Measurements from ENCODE around the gene TMEFF2. TPM values are rescaled to one million over a fixed set of nuclear protein-coding genes. Genes with fewer than 3 reads are reported as not detected.

TMEFF2 gene
- total RNA-seq, 2 experiments from 2014 or later: not detected

DNA sequence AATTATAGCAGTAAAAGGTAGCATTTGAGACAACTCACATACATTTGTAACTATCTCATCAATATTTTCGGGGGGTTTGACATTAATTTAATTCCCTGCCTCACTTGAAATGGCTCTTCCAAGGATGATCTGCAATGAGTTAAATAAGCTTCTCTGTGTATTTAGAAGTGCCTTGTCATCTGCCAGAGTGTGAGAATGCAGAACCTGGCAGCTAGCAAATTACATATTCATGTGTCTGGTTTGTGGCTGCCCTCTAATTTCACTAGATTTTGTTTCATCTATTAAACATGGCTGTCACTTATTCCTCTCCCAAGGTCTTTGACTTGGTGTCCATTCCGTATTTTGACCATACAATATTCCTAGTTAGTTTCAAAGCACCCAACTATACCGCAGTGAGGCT lies 189.5 kb downstream of the TMEFF2 start:
- intact Hi-C loops (cut with micrococcal nuclease; ENCODE audit: unreplicated experiment): no loop called here
- H2AFZ ChIP-seq (ENCODE audit: low read length): no peak overlapping the region
- no peaks in the 10 kb centered on the region for H3K9me2 ChIP-seq (ENCODE audit: insufficient read depth, low read length)
- no peaks in the 10 kb centered on the region for H3K4me1 ChIP-seq (ENCODE audit: insufficient read depth, low read length, poor library complexity, severe bottlenecking)
- no peak overlapping the region for H3K4me2 ChIP-seq (ENCODE audit: low read length)
- H3K27ac ChIP-seq (ENCODE audit: low read depth, low read length, poor library complexity, severe bottlenecking): no peak overlapping the region
- no peak overlapping the region for H3K4me3 ChIP-seq (ENCODE audit: low read depth, low read length, poor library complexity, severe bottlenecking)
- DNase-seq (ENCODE audit: low spot score): no peak
- POLR2A ChIA-PET: interaction anchor here (0.6 kb wide), 1 partner anchor 317 kb away, joined by 3 read pairs; no protein-coding TSS in a partner anchor
- H3K9me3 ChIP-seq (ENCODE audit: low read length): no peaks in the 10 kb centered on the region
- TF ChIP-seq, protein P1, sequence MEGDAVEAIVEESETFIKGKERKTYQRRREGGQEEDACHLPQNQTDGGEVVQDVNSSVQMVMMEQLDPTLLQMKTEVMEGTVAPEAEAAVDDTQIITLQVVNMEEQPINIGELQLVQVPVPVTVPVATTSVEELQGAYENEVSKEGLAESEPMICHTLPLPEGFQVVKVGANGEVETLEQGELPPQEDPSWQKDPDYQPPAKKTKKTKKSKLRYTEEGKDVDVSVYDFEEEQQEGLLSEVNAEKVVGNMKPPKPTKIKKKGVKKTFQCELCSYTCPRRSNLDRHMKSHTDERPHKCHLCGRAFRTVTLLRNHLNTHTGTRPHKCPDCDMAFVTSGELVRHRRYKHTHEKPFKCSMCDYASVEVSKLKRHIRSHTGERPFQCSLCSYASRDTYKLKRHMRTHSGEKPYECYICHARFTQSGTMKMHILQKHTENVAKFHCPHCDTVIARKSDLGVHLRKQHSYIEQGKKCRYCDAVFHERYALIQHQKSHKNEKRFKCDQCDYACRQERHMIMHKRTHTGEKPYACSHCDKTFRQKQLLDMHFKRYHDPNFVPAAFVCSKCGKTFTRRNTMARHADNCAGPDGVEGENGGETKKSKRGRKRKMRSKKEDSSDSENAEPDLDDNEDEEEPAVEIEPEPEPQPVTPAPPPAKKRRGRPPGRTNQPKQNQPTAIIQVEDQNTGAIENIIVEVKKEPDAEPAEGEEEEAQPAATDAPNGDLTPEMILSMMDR (conservative IDR thresholded peaks at IDR 0.05; ENCODE audit: low read length): no peak
- no peak for TF ChIP-seq EZH2phosphoT487 (IDR thresholded peaks at IDR 0.05; ENCODE audit: borderline replicate concordance, low read depth, low read length)
- no peaks in the 10 kb centered on the region for H3K79me2 ChIP-seq (ENCODE audit: insufficient read depth, low read depth, low read length)
- H4K20me1 ChIP-seq (ENCODE audit: insufficient read depth, low read length): no peaks in the 10 kb centered on the region
- H3K36me3 ChIP-seq (ENCODE audit: insufficient read depth, low read length): no peaks in the 10 kb centered on the region
- no TSS peak for BruUV-seq (replicated peaks)
- CTCF ChIA-PET (ENCODE audit: unreplicated experiment): no interaction called here

DNA sequence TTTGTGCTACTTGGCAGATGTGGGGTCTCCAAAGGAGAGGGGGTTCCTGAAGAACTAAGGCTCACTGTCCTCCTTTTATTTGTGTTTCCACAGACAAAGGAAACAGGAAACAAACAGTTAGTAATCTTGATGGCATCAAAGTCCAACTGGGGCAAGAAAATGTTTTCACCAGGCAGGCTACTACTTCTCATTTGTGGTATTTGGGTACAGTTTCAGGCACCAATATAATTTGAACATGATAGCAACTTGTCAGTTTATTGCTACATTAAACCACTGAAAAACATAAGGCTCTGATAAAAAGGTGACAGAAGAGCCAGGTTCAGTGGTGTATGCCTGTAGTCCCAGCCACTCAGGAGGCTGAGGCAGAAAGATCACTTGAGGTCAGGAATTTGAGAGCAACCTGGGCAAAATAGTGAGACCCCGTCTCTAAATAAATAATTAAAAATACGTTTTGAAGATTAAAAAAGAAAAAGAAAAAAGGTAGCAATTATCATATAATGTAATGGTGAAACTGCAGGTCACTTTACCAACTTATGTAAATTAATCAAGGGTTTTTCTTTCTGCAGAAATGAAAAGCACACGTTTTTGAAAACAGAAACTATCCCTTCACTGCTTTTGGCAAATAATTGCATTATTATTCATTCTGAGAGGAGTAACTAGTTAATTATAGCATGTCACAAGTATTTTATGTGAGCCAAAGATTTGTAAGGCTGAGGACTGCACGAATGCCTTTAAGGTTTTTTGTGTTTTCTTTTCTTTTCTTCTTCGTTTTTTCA lies 190.4 kb downstream of the TMEFF2 start:
- H3K9me3 ChIP-seq (ENCODE audit: low read length): no peaks in the 10 kb centered on the region
- no peak overlapping the region for H3K27ac ChIP-seq (ENCODE audit: low read depth, low read length, poor library complexity, severe bottlenecking)
- BruUV-seq (replicated peaks): no TSS peak
- intact Hi-C loops (cut with micrococcal nuclease; ENCODE audit: unreplicated experiment): no loop called here
- H3K4me3 ChIP-seq (ENCODE audit: low read depth, low read length, poor library complexity, severe bottlenecking): no peak overlapping the region
- H3K4me1 ChIP-seq (ENCODE audit: insufficient read depth, low read length, poor library complexity, severe bottlenecking): no peaks in the 10 kb centered on the region
- no peaks in the 10 kb centered on the region for H3K9me2 ChIP-seq (ENCODE audit: insufficient read depth, low read length)
- H3K4me2 ChIP-seq (ENCODE audit: low read length): no peak overlapping the region
- DNase-seq (ENCODE audit: low spot score): no peak
- no peaks in the 10 kb centered on the region for H3K36me3 ChIP-seq (ENCODE audit: insufficient read depth, low read length)
- no peaks in the 10 kb centered on the region for H3K79me2 ChIP-seq (ENCODE audit: insufficient read depth, low read depth, low read length)
- H4K20me1 ChIP-seq (ENCODE audit: insufficient read depth, low read length): no peaks in the 10 kb centered on the region
- ChIA-PET CTCF (ENCODE audit: unreplicated experiment) (no interaction called here), POLR2A (no interaction called here)
- H2AFZ ChIP-seq (ENCODE audit: low read length): no peak overlapping the region
- TF ChIP-seq, protein P1 (conservative IDR thresholded peaks at IDR 0.05; ENCODE audit: low read length): no peak

DNA sequence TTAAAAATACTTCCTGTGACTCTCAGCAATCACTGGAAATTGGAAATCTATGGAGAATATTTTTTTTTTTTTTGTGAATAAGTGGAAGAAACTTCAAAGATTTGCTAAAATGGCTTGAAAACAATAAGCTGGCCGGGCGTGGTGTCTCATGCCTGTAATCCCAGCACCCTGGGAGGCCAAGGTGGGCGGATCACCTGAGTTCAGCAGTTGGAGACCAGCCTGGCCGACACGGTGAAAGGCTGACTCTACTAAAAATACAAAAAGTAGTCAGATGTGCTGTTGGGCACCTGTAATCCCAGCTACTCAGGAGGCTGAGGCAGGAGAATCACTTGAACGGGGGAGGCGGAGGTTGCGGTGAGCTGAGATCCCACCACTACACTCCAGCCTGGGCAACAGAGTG lies 192.3 kb downstream of the TMEFF2 start:
- no peak overlapping the region for H3K4me2 ChIP-seq (ENCODE audit: low read length)
- CTCF ChIA-PET (ENCODE audit: unreplicated experiment): no interaction called here
- no peak for DNase-seq (ENCODE audit: low spot score)

More for the DNA sequence above, 192.3 kb downstream of the TMEFF2 start:
- Histone ChIP-seq H3K9me3 (ENCODE audit: low read length) (no peaks in the 10 kb centered on the region), H2AFZ (ENCODE audit: low read length) (no peak overlapping the region), H3K4me3 (ENCODE audit: low read depth, low read length, poor library complexity, severe bottlenecking) (no peak overlapping the region), H3K36me3 (ENCODE audit: insufficient read depth, low read length) (no peaks in the 10 kb centered on the region), H4K20me1 (ENCODE audit: insufficient read depth, low read length) (no peaks in the 10 kb centered on the region), H3K9me2 (ENCODE audit: insufficient read depth, low read length) (no peaks in the 10 kb centered on the region), H3K79me2 (ENCODE audit: insufficient read depth, low read depth, low read length) (no peaks in the 10 kb centered on the region), H3K27ac (ENCODE audit: low read depth, low read length, poor library complexity, severe bottlenecking) (no peak overlapping the region), H3K4me1 (ENCODE audit: insufficient read depth, low read length, poor library complexity, severe bottlenecking) (no peaks in the 10 kb centered on the region)
- intact Hi-C loops (cut with micrococcal nuclease; ENCODE audit: unreplicated experiment): no loop called here
- POLR2A ChIA-PET: no interaction called here
- no peak for TF ChIP-seq EZH2phosphoT487 (IDR thresholded peaks at IDR 0.05; ENCODE audit: borderline replicate concordance, low read depth, low read length)
- TF ChIP-seq, protein P1 (conservative IDR thresholded peaks at IDR 0.05; ENCODE audit: low read length): no peak
- BruUV-seq (replicated peaks): no TSS peak
